Measurements from ENCODE around the gene ATP6V0D1. TPM values are rescaled to one million over a fixed set of nuclear protein-coding genes. Genes with fewer than 3 reads are reported as not detected.
A peak's percentile ranks its signal among the peaks of the same experiment; 100 is the strongest.

Gene ATP6V0D1
- total and polyA plus RNA-seq, 2 of the 4 experiments (the other 2 are of a cell fraction): 112 to 124 TPM

GRCh38 chr16:67463059-67463458 is 17.9 kb downstream of the ATP6V0D1 start:
- H2AK5ac ChIP-seq (ENCODE audit: low read depth, low read length): no peak overlapping the region
- peaks cover 20% of the 10 kb centered on the region for H3K4me1 ChIP-seq (ENCODE audit: control insufficient read depth, insufficient read depth, low read length)
- H3K79me1 ChIP-seq (ENCODE audit: low read depth in 1 of 2, low read length in 2 of 2): peaks cover 23 to 95% of the 10 kb centered on the region in 2 experiments
- H3K4ac ChIP-seq (ENCODE audit: low read depth, low read length): no peak overlapping the region
- no peak overlapping the region for H3K14ac ChIP-seq (replicated peaks; ENCODE audit: low read depth, low read length)
- WGBS, 2 experiments (ENCODE audit: extremely low coverage in 2 of 2, insufficient read length in 1 of 2): 80% methylated on average over 2 of the region's 5 CpGs; no CpG with 5 or more reads in 1 of the 2 experiments
- H3K18ac ChIP-seq (ENCODE audit: low read depth, low read length): no peak overlapping the region
- TF ChIP-seq ELK1 (IDR thresholded peaks at IDR 0.05; ENCODE audit: borderline replicate concordance, low read depth, low read length) (no peak), MAFK (IDR thresholded peaks at IDR 0.05; ENCODE audit: low read depth, low read length) (peak; percentile 48), MXI1 (IDR thresholded peaks at IDR 0.05; ENCODE audit: borderline replicate concordance, low read depth, low read length) (no peak), RFX5 (IDR thresholded peaks at IDR 0.05; ENCODE audit: low read depth, low read length) (no peak)
- CTCF ChIA-PET: no interaction called here
- no peaks in the 10 kb centered on the region for H3K27me3 ChIP-seq (ENCODE audit: control insufficient read depth, insufficient read depth, low read length)
- no peak overlapping the region for H4K91ac ChIP-seq (ENCODE audit: insufficient read depth, low read depth, low read length)
- no peak overlapping the region for H3K4me2 ChIP-seq (ENCODE audit: low read depth, low read length)
- H3K23ac ChIP-seq (ENCODE audit: low read depth, low read length): no peak overlapping the region
- no peaks in the 10 kb centered on the region for H3K9me3 ChIP-seq (ENCODE audit: control insufficient read depth, insufficient read depth, low read length)
- H4K5ac ChIP-seq (ENCODE audit: low read depth, low read length): no peak overlapping the region
- H2AFZ ChIP-seq (replicated peaks; ENCODE audit: low read length, poor library complexity): no peak overlapping the region
- no peak overlapping the region for H3K9ac ChIP-seq (ENCODE audit: low read depth, low read length)
- H2BK5ac ChIP-seq (ENCODE audit: low read depth, low read length, poor library complexity, severe bottlenecking): no peak overlapping the region
- in situ Hi-C loops (cut with MboI; ENCODE audit: low sequenced_read_pairs): no loop called here
- no peak overlapping the region for H2BK120ac ChIP-seq (ENCODE audit: low read depth, low read length)
- no peak overlapping the region for H2AK9ac ChIP-seq (replicated peaks; ENCODE audit: low read depth, low read length, poor library complexity)
- H4K20me1 ChIP-seq (ENCODE audit: insufficient read depth, low read length): peaks cover 98% of the 10 kb centered on the region
- H3K27ac ChIP-seq (ENCODE audit: insufficient read depth, low read length): no peak overlapping the region
- no peak overlapping the region for H3K56ac ChIP-seq (ENCODE audit: extremely low read depth, insufficient read depth, low read length)
- H3K9me1 ChIP-seq (ENCODE audit: insufficient read depth, low read length): peaks cover 16% of the 10 kb centered on the region
- POLR2A ChIA-PET (ENCODE audit: unreplicated experiment): no interaction called here
- intact Hi-C loops (cut with micrococcal nuclease): no loop called here
- no peak overlapping the region for H3K4me3 ChIP-seq (ENCODE audit: insufficient read depth, low read depth, low read length)
- no TSS peak for BruUV-seq (replicated peaks)
- H2BK15ac ChIP-seq (ENCODE audit: low read depth, low read length): no peak overlapping the region
- H3K36me3 ChIP-seq (ENCODE audit: control insufficient read depth, insufficient read depth, low read length): peaks cover 6% of the 10 kb centered on the region
- DNase-seq (no peak), ATAC-seq (ENCODE audit: low read depth) (no peak)
- dilution Hi-C loops (cut with HindIII; ENCODE audit: low sequenced_read_pairs, unreplicated experiment): no loop called here
- H4K8ac ChIP-seq (ENCODE audit: low read depth in 2 of 2, low read length in 2 of 2): no peak overlapping the region
- H2BK20ac ChIP-seq (ENCODE audit: low read depth, low read length): no peak overlapping the region
